ENCODE data around the gene SNRPF.

- no peak for TF ChIP-seq CHD4 (IDR thresholded peaks at IDR 0.05; ENCODE audit: borderline replicate concordance)
- TF ChIP-seq CTCF (IDR thresholded peaks at IDR 0.05): no peak
Measured at GRCh38 chr12:95837240-95838038, 21.3 kb upstream of the SNRPF start.

Measured in A549 (cell line).